Tibial nerve (tissue), 4 donors: ENCODE measurements around the gene PLCH2. TPM values are rescaled to one million over a fixed set of nuclear protein-coding genes. Genes with fewer than 3 reads are reported as not detected.

ENCODE experiments used
- DNase-seq, 2 donors: peaks; one replicate each; pipeline ENCODE4 v3.0.0-alpha.2; 2019; ENCODE audit warnings: low spot score in 2 of 2
- H3K27ac ChIP-seq, 4 donors: fragments of 200-600 bp; sonication (generic) in 3 of 4; one replicate each; pipeline ENCODE4 v1.5.1; 2017 to 2019; ENCODE audit warnings: mild to moderate bottlenecking in 1 of 4
- H3K27me3 ChIP-seq, 2 donors: fragments of 200-600 bp; sonication (generic) in 1 of 2; one replicate each; pipeline versions ENCODE4 v1.5.1 to v1.6.0; 2017 to 2019
- H3K36me3 ChIP-seq, 3 donors: fragments of 200-600 bp; sonication (generic); one replicate each; pipeline ENCODE4 v1.5.1; 2018 to 2019
- H3K4me1 ChIP-seq, 4 donors: fragments of 200-600 bp; sonication (generic) in 3 of 4; one replicate each; pipeline ENCODE4 v1.5.1; 2017 to 2019
- H3K4me3 ChIP-seq, 4 donors: fragments of 200-600 bp; sonication (generic) in 3 of 4; one replicate each; pipeline ENCODE4 v1.5.1; 2017 to 2019; ENCODE audit warnings: mild to moderate bottlenecking in 1 of 4, moderate library complexity in 1 of 4
- H3K9me3 ChIP-seq, 4 donors: fragments of 200-600 bp; sonication (generic) in 3 of 4; one replicate each; pipeline ENCODE4 v1.5.1; 2017 to 2019
- CTCF ChIP-seq, 5 experiments: fragments of 200-600 bp in 3 of 5; fragments of 450-650 bp in 2 of 5; sonication (generic) in 3 of 5; IDR thresholded peaks; one replicate each; pipeline ENCODE4 v1.5.1; 2016 to 2019; ENCODE audit warnings: antibody characterized with exemption in 5 of 5, mild to moderate bottlenecking in 3 of 5, moderate library complexity in 2 of 5
- EP300 ChIP-seq, 2 donors: sonication (generic); formaldehyde crosslinking; IDR thresholded peaks; one replicate each; pipeline ENCODE4 v1.6.1; 2017; ENCODE audit warnings: antibody characterized with exemption in 2 of 2, mild to moderate bottlenecking in 1 of 2
- POLR2A ChIP-seq, 2 donors: fragments of 450-650 bp; IDR thresholded peaks; one replicate each; pipeline ENCODE4 v1.6.1; 2017; ENCODE audit warnings: antibody characterized with exemption in 2 of 2, mild to moderate bottlenecking in 2 of 2, moderate library complexity in 2 of 2
- WGBS, 2 donors: methylation state at CpG; one replicate each; pipeline ENCODE4 v1.1.5; 2018; 5-methylcytosine and 5-hydroxymethylcytosine counted together
- total RNA-seq, 4 donors: library from RNA; depleted of rRNA; stranded (reverse); fragments of >200 nt; gene quantifications; one replicate each; pipeline ENCODE4 v1.1.0, GENCODE V29; 2016

Gene PLCH2
- total RNA-seq, 4 donors from 2014 or later, result 0.21 to 0.59 (median 0.26) TPM

- WGBS, 2 donors, result 73 to 77% methylated on average over 11 to 12 of the region's 12 CpGs
- TF ChIP-seq EP300 (IDR thresholded peaks at IDR 0.05) (no peak), POLR2A (IDR thresholded peaks at IDR 0.05) (no peak), CTCF (IDR thresholded peaks at IDR 0.05) (no peak)
- Histone ChIP-seq H3K9me3 (no peaks in the 10 kb centered on the region), H3K27ac (no peak overlapping the region), H3K36me3 (no peaks in the 10 kb centered on the region), H3K4me1 (no peaks in the 10 kb centered on the region), H3K27me3 (peaks cover 0 to 38% of the 10 kb centered on the region in 2 donors), H3K4me3 (no peak overlapping the region)
- no peak for DNase-seq
These were observed 518 bp upstream of the PLCH2 start for GRCh38 chr1:2475571-2475970.

DNA sequence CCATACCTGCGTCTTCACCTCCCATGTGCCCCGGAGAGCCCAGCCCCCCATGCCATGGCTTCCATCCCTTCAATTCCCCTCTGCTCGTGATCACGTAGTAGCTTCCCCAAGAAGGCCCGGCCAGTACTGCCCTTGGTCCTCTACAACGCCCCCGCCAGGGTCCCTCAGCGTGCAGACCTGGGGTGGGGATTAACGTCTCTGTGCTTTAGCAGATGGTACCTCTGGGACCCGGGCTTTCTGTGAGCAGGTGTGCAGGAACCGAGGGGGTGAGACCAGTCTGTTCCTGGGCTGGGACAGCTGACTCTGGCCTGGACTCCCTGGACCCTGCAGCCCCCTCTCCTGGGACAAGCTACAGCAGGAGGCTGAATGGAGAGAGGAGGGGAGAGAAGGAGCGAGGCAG lies 1.2 kb downstream of the PLCH2 start:
- Histone ChIP-seq H3K27me3 (peaks cover 0 to 21% of the 10 kb centered on the region in 2 donors), H3K36me3 (no peaks in the 10 kb centered on the region), H3K9me3 (no peaks in the 10 kb centered on the region), H3K4me1 (no peaks in the 10 kb centered on the region), H3K27ac (no peak overlapping the region), H3K4me3 (no peak overlapping the region)
- WGBS, 2 donors, result 50 to 62% methylated on average over 12 of the region's 12 CpGs
- DNase-seq, result no peak
- TF ChIP-seq EP300 (IDR thresholded peaks at IDR 0.05) (no peak), POLR2A (IDR thresholded peaks at IDR 0.05) (no peak), CTCF (IDR thresholded peaks at IDR 0.05) (no peak)

GRCh38 chr1:2477791-2478499 lies 1.9 kb downstream of the PLCH2 start:
- TF ChIP-seq CTCF (IDR thresholded peaks at IDR 0.05) (no peak), EP300 (IDR thresholded peaks at IDR 0.05) (no peak), POLR2A (IDR thresholded peaks at IDR 0.05) (no peak)
- no peak for DNase-seq
- 60% methylated on average over 15 to 24 of the region's 35 CpGs for WGBS, 2 donors
- H3K27ac ChIP-seq, result no peak overlapping the region
- H3K36me3 ChIP-seq, result no peaks in the 10 kb centered on the region
- H3K4me1 ChIP-seq, result no peaks in the 10 kb centered on the region
- H3K4me3 ChIP-seq, result no peak overlapping the region
- H3K27me3 ChIP-seq, result peaks cover 0 to 19% of the 10 kb centered on the region in 2 donors
- no peaks in the 10 kb centered on the region for H3K9me3 ChIP-seq

- Histone ChIP-seq H3K27ac (no peak overlapping the region), H3K27me3 (peaks cover 0 to 10% of the 10 kb centered on the region in 2 donors), H3K9me3 (no peaks in the 10 kb centered on the region), H3K4me1 (no peaks in the 10 kb centered on the region), H3K36me3 (no peaks in the 10 kb centered on the region), H3K4me3 (no peak overlapping the region)
- TF ChIP-seq EP300 (IDR thresholded peaks at IDR 0.05), result no peak
- no peak for TF ChIP-seq POLR2A (IDR thresholded peaks at IDR 0.05)
- TF ChIP-seq CTCF (IDR thresholded peaks at IDR 0.05), result no peak
- no peak for DNase-seq
- WGBS, 2 donors, result 75 to 76% methylated on average over 8 to 20 of the region's 20 CpGs
These were observed 3.1 kb downstream of the PLCH2 start for GRCh38 chr1:2479186-2479585.

DNA sequence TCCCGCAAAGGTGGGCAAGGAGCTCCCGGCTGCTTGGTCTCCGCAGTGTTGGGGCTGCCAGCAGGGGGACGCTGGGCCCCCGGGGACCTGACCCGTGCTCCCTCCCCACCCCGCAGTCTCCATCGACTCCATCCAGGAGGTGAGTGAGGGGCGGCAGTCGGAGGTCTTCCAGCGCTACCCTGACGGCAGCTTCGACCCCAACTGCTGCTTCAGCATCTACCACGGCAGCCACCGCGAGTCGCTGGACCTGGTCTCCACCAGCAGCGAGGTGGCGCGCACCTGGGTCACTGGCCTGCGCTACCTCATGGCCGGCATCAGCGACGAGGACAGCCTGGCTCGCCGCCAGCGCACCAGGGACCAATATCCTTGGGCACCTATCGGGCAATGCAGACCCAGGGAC lies 3.5 kb downstream of the PLCH2 start:
- Histone ChIP-seq H3K27me3 (peaks cover 0 to 10% of the 10 kb centered on the region in 2 donors), H3K27ac (no peak overlapping the region), H3K9me3 (no peaks in the 10 kb centered on the region), H3K36me3 (no peaks in the 10 kb centered on the region), H3K4me3 (no peak overlapping the region), H3K4me1 (no peaks in the 10 kb centered on the region)
- TF ChIP-seq EP300 (IDR thresholded peaks at IDR 0.05) (no peak), CTCF (IDR thresholded peaks at IDR 0.05) (no peak), POLR2A (IDR thresholded peaks at IDR 0.05) (no peak)
- no peak for DNase-seq
- WGBS, 2 donors, result 70 to 87% methylated on average over 2 to 11 of the region's 28 CpGs
